ENCODE data around the gene PTPRR. TPM values are rescaled to one million over a fixed set of nuclear protein-coding genes. Genes with fewer than 3 reads are reported as not detected.

PTPRR gene
- total and polyA plus RNA-seq, 2 donors (not counting 1 experiment from before 2014, with no cell fraction given) = not detected

DNA sequence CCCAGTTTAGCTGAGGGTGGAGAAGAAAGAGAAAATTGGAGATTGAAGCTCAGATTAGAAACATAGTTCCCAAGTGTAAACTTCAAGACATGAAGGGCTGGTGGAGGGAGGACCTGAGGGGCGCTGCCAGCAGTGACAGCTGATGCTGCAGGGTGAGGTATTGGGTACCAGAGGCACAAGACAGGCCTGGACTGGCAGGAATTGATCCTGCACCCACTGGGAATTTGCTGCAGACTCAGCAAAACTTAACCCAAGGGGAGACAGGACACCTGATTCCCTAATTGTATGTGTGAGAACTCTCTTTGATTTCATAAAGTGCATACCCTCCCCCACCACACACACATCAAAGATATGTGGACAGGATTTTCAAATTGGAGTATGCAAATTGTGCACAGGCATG is 11.6 kb downstream of the PTPRR start:
- CTCF ChIA-PET = no interaction called here
- no peaks in the 10 kb centered on the region for H3K27me3 Mint-ChIP-seq
- Histone ChIP-seq H3K4me2 (replicated peaks; ENCODE audit: low read depth, low read length, poor library complexity, severe bottlenecking) (no peak overlapping the region), H3K27me3 (replicated peaks in 1 of 4; ENCODE audit: control extremely low read depth in 1 of 4, control insufficient read depth in 3 of 4, insufficient read depth in 4 of 4, low read length in 3 of 4) (no peaks in the 10 kb centered on the region), H3K9me3 (ENCODE audit: control extremely low read depth in 1 of 3, control insufficient read depth in 2 of 3, insufficient read depth in 1 of 3, low read length in 2 of 3) (peaks cover 0 to 1% (median 0%) of the 10 kb centered on the region in 3 donors), H3K4me1 (ENCODE audit: control insufficient read depth in 2 of 2, insufficient read depth in 2 of 2, low read length in 2 of 2) (no peaks in the 10 kb centered on the region), H3K79me2 (ENCODE audit: control insufficient read depth, insufficient read depth, low read length) (no peaks in the 10 kb centered on the region), H2AFZ (ENCODE audit: insufficient read depth, low read depth, low read length, poor library complexity, severe bottlenecking) (no peak overlapping the region), H3K4me3 (ENCODE audit: control extremely low read depth in 1 of 5, extremely low read depth in 1 of 5, insufficient read depth in 1 of 5, low read depth in 2 of 5, low read length in 4 of 5) (no peak overlapping the region), H4K20me1 (ENCODE audit: control insufficient read depth, insufficient read depth, low read length, poor library complexity, severe bottlenecking) (no peaks in the 10 kb centered on the region), H3K36me3 (replicated peaks in 1 of 2; ENCODE audit: control extremely low read depth in 1 of 2, control insufficient read depth in 1 of 2, extremely low read depth in 1 of 2, insufficient read depth in 2 of 2, low read length in 1 of 2) (no peaks in the 10 kb centered on the region), H3K9ac (ENCODE audit: low read length) (no peak overlapping the region), H3K27ac (ENCODE audit: low read length in 2 of 2) (no peak overlapping the region)
- DNase-seq = no peak
- no peak for ATAC-seq (ENCODE audit: low read depth)
- no peaks in the 10 kb centered on the region for H3K4me1 Mint-ChIP-seq
- no peak overlapping the region for H3K4me3 Mint-ChIP-seq
- H3K9me3 Mint-ChIP-seq (ENCODE audit: insufficient read depth) = no peaks in the 10 kb centered on the region
- TF ChIP-seq CTCF (IDR thresholded peaks at IDR 0.05) (no peak), EZH2 (IDR thresholded peaks at IDR 0.05; ENCODE audit: borderline replicate concordance, insufficient read depth, low read depth, low read length, poor library complexity, severe bottlenecking) (no peak)
- POLR2A ChIA-PET = no interaction called here
- 70% methylated on average over 1 of the region's 1 CpG for WGBS (ENCODE audit: insufficient coverage)
- H3K27ac Mint-ChIP-seq = no peak overlapping the region
- intact Hi-C loops (cut with micrococcal nuclease) = no loop called here

GRCh38 chr12:70907412-70907811 is 13.1 kb downstream of the PTPRR start:
- TF ChIP-seq CTCF (IDR thresholded peaks at IDR 0.05) (no peak), EZH2 (IDR thresholded peaks at IDR 0.05; ENCODE audit: borderline replicate concordance, insufficient read depth, low read depth, low read length, poor library complexity, severe bottlenecking) (no peak)
- intact Hi-C loops (cut with micrococcal nuclease) = no loop called here
- Histone ChIP-seq H3K4me2 (replicated peaks; ENCODE audit: low read depth, low read length, poor library complexity, severe bottlenecking) (no peak overlapping the region), H4K20me1 (ENCODE audit: control insufficient read depth, insufficient read depth, low read length, poor library complexity, severe bottlenecking) (no peaks in the 10 kb centered on the region), H3K27ac (ENCODE audit: low read length in 2 of 2) (no peak overlapping the region), H3K27me3 (replicated peaks in 1 of 4; ENCODE audit: control extremely low read depth in 1 of 4, control insufficient read depth in 3 of 4, insufficient read depth in 4 of 4, low read length in 3 of 4) (no peaks in the 10 kb centered on the region), H3K36me3 (replicated peaks in 1 of 2; ENCODE audit: control extremely low read depth in 1 of 2, control insufficient read depth in 1 of 2, extremely low read depth in 1 of 2, insufficient read depth in 2 of 2, low read length in 1 of 2) (no peaks in the 10 kb centered on the region), H3K9me3 (ENCODE audit: control extremely low read depth in 1 of 3, control insufficient read depth in 2 of 3, insufficient read depth in 1 of 3, low read length in 2 of 3) (no peaks in the 10 kb centered on the region), H3K79me2 (ENCODE audit: control insufficient read depth, insufficient read depth, low read length) (no peaks in the 10 kb centered on the region), H3K4me1 (ENCODE audit: control insufficient read depth in 2 of 2, insufficient read depth in 2 of 2, low read length in 2 of 2) (no peaks in the 10 kb centered on the region), H3K4me3 (ENCODE audit: control extremely low read depth in 1 of 5, extremely low read depth in 1 of 5, insufficient read depth in 1 of 5, low read depth in 2 of 5, low read length in 4 of 5) (no peak overlapping the region), H3K9ac (ENCODE audit: low read length) (no peak overlapping the region), H2AFZ (ENCODE audit: insufficient read depth, low read depth, low read length, poor library complexity, severe bottlenecking) (no peak overlapping the region)
- DNase-seq (no peak), ATAC-seq (ENCODE audit: low read depth) (no peak)
- H3K9me3 Mint-ChIP-seq (ENCODE audit: insufficient read depth) = no peaks in the 10 kb centered on the region
- no peaks in the 10 kb centered on the region for H3K27me3 Mint-ChIP-seq
- ChIA-PET CTCF (no interaction called here), POLR2A (no interaction called here)
- H3K4me1 Mint-ChIP-seq = no peaks in the 10 kb centered on the region
- H3K27ac Mint-ChIP-seq = no peak overlapping the region
- H3K4me3 Mint-ChIP-seq = no peak overlapping the region
- WGBS (ENCODE audit: insufficient coverage) = 80% methylated on average over 1 of the region's 2 CpGs

All from B cell (primary cell).